ENCODE measurements around the gene ORM2.
"Not testable (repeated sequence)": the region's sequence is repeated elsewhere in the genome, so short reads cannot be mapped to it uniquely, and the experiment has no call there.

ORM2 gene

GRCh38 chr9:114332474-114333040, 2.9 kb downstream of the ORM2 start:
- DNase-seq (ENCODE audit: low spot score), result not testable (repeated sequence)

- DNase-seq (ENCODE audit: low spot score), result not testable (repeated sequence)
Measured at GRCh38 chr9:114333718-114334117, 4.0 kb downstream of the ORM2 start.

- DNase-seq (ENCODE audit: low spot score), result no peak
Measured at GRCh38 chr9:114334490-114334889, 4.8 kb downstream of the ORM2 start.

GRCh38 chr9:114335745-114336144, 6.1 kb downstream of the ORM2 start:
- DNase-seq (ENCODE audit: low spot score), result no peak

- no peak for DNase-seq (ENCODE audit: low spot score)
Measured at GRCh38 chr9:114336157-114336556, 6.5 kb downstream of the ORM2 start.

GRCh38 chr9:114336699-114337395, 7.2 kb downstream of the ORM2 start:
- no peak for DNase-seq (ENCODE audit: low spot score)

- no peak for DNase-seq (ENCODE audit: low spot score)
Measured at GRCh38 chr9:114338187-114338586, 8.5 kb downstream of the ORM2 start.

GRCh38 chr9:114339130-114339908, 9.7 kb downstream of the ORM2 start:
- peak; percentile 29 for DNase-seq (ENCODE audit: low spot score)

- no peak for DNase-seq (ENCODE audit: low spot score)
Measured at GRCh38 chr9:114341152-114341830, 11.6 kb downstream of the ORM2 start.

GRCh38 chr9:114341991-114342390, 12.3 kb downstream of the ORM2 start:
- no peak for DNase-seq (ENCODE audit: low spot score)

GRCh38 chr9:114342755-114343440, 13.2 kb downstream of the ORM2 start:
- no peak for DNase-seq (ENCODE audit: low spot score)

GRCh38 chr9:114343471-114344187, 14.0 kb downstream of the ORM2 start:
- no peak for DNase-seq (ENCODE audit: low spot score)

GRCh38 chr9:114344188-114344566, 14.5 kb downstream of the ORM2 start:
- no peak for DNase-seq (ENCODE audit: low spot score)

- DNase-seq (ENCODE audit: low spot score), result no peak
Measured at GRCh38 chr9:114344692-114345091, 15.0 kb downstream of the ORM2 start.

GRCh38 chr9:114345493-114346065, 15.9 kb downstream of the ORM2 start:
- no peak for DNase-seq (ENCODE audit: low spot score)

- DNase-seq (ENCODE audit: low spot score), result no peak
Measured at GRCh38 chr9:114346146-114346545, 16.5 kb downstream of the ORM2 start.

GRCh38 chr9:114347675-114348074, 18.0 kb downstream of the ORM2 start:
- no peak for DNase-seq (ENCODE audit: low spot score)

GRCh38 chr9:114348261-114348905, 18.7 kb downstream of the ORM2 start:
- DNase-seq (ENCODE audit: low spot score), result no peak

- peak; percentile 18 for DNase-seq (ENCODE audit: low spot score)
Measured at GRCh38 chr9:114348906-114349482, 19.3 kb downstream of the ORM2 start.
